Ovary (tissue), 9 donors: ENCODE results near the gene MYOG. TPM values are rescaled to one million over a fixed set of nuclear protein-coding genes. Genes with fewer than 3 reads are reported as not detected.

ENCODE experiments used
- DNase-seq, 5 donors: peaks; one replicate each; pipeline ENCODE4 v3.0.0-alpha.2; 2019 to 2020
- H3K27ac ChIP-seq, 2 donors: fragments of 200-600 bp; one replicate each; pipeline versions ENCODE4 v1.5.1 to v1.8.0; 2019 to 2022
- H3K27me3 ChIP-seq: fragments of 200-600 bp; one replicate; pipeline ENCODE4 v1.8.0; 2022
- H3K36me3 ChIP-seq: fragments of 200-600 bp; sonication (generic); one replicate; pipeline ENCODE4 v1.5.1; 2019
- H3K4me1 ChIP-seq: one replicate; pipeline ENCODE4 v1.8.1; 2013; ENCODE audit warnings: mild to moderate bottlenecking, moderate library complexity; ENCODE audit not compliant: insufficient read depth
- H3K4me3 ChIP-seq: fragments of 200-600 bp; sonication (generic); one replicate; pipeline ENCODE4 v1.5.1; 2017
- H3K9me3 ChIP-seq, 2 donors: fragments of 200-600 bp in 1 of 2; sonication (generic) in 1 of 2; one replicate each; pipeline versions ENCODE4 v1.5.1 to v1.8.1; 2013 to 2019; ENCODE audit warnings: mild to moderate bottlenecking in 1 of 2, moderate library complexity in 1 of 2
- CTCF ChIP-seq, 3 donors: fragments of 450-650 bp in 2 of 3; fragments of 200-600 bp in 1 of 3; IDR thresholded peaks; one replicate each; pipeline versions ENCODE4 v1.5.1 to v1.8.0; 2016 to 2022; ENCODE audit warnings: antibody characterized with exemption in 3 of 3, mild to moderate bottlenecking in 1 of 3
- EP300 ChIP-seq: sonication (generic); formaldehyde crosslinking; IDR thresholded peaks from one replicate; pipeline ENCODE4 v1.6.1; 2017; ENCODE audit warnings: antibody characterized with exemption
- POLR2A ChIP-seq: fragments of 450-650 bp; IDR thresholded peaks from one replicate; pipeline ENCODE4 v1.6.1; 2017; ENCODE audit warnings: antibody characterized with exemption, mild to moderate bottlenecking, moderate library complexity
- WGBS, 3 donors: extraction: QIAGEN DNeasy Blood & Tissue Kit in 1 of 3; methylation state at CpG; one replicate each; pipeline versions ENCODE4 v1.1.5 to v1.1.7; 2013 to 2017; 5-methylcytosine and 5-hydroxymethylcytosine counted together
- intact Hi-C, 4 donors: fragments of 100-400 bp; cut with DNase I; formaldehyde crosslinking; loops; one replicate each; pipeline versions ENCODE4 v1.11.0 to v1.15.1; 2022 to 2023
- polyA plus RNA-seq, 2 donors: library from polyadenylated mRNA; stranded (reverse); fragments of 200-250 nt in 1 of 2; fragments of 350-450 nt in 1 of 2; fragmentation: Illumina TruSeq in 1 of 2; extraction: RNeasy Lipid Tissue Mini Kit (QIAGEN cat#74804) in 1 of 2; gene quantifications; one replicate each; pipeline ENCODE4 v1.2.3, GENCODE V29; 2013 to 2014
- total RNA-seq, 7 donors: library from RNA; depleted of rRNA in 2 of 7; stranded (reverse); fragments of >200 nt in 2 of 7; fragmentation: NEBNext Ultra II Directional in 3 of 7; extraction: Animal tissue kit (Norgen Biotek cat#: 25700) in 3 of 7; gene quantifications; one replicate each; pipeline versions ENCODE4 v1.1.0 to v1.2.4, GENCODE V29; 2016 to 2023
- donor health status: DM: no; HTN: no; CAD: no; lungs with moderate emphysema.
- donor health status: DM: no; HTN: no; CAD: no.
- donor health status: Bipolar disorder and iron deficiency.
- donor health status: DM: yes; HTN: yes; CAD: no.
- donor health status: DM: no; HTN: no; CAD: no.
- donor health status: DM: yes; HTN: yes; CAD: no.

Gene MYOG
- total and polyA plus RNA-seq, 9 donors: not detected

GRCh38 chr1:203130358-203130985, 44.7 kb upstream of the MYOG start:
- DNase-seq: peak in 1 of 5 donors; percentile 18
- Histone ChIP-seq H3K27ac (no peak overlapping the region), H3K4me1 (peaks cover 5% of the 10 kb centered on the region), H3K27me3 (no peaks in the 10 kb centered on the region), H3K9me3 (no peaks in the 10 kb centered on the region), H3K36me3 (no peaks in the 10 kb centered on the region), H3K4me3 (no peak overlapping the region)
- WGBS, 3 donors: 83 to 88% (median 86%) methylated on average over 3 of the region's 3 CpGs
- no peak for TF ChIP-seq POLR2A
- intact Hi-C loops: no loop called here

GRCh38 chr1:203129501-203130231, 43.9 kb upstream of the MYOG start:
- Histone ChIP-seq H3K4me3 (no peak overlapping the region), H3K4me1 (peaks cover 5% of the 10 kb centered on the region), H3K36me3 (no peaks in the 10 kb centered on the region), H3K27ac (no peak overlapping the region), H3K27me3 (no peaks in the 10 kb centered on the region), H3K9me3 (no peaks in the 10 kb centered on the region)
- intact Hi-C loops: loop anchor here in 1 of 4 donors (5.0 kb wide), 1 partner anchor 88 kb away; no protein-coding TSS in a partner anchor
- no peak for TF ChIP-seq CTCF (IDR thresholded peaks at IDR 0.05)
- no peak for TF ChIP-seq EP300
- no peak for TF ChIP-seq POLR2A
- 48 to 55% (median 55%) methylated on average over 7 of the region's 7 CpGs for WGBS, 3 donors
- DNase-seq: peak in 2 of 5 donors; percentile 23 to 44

- no peaks in the 10 kb centered on the region for H3K9me3 ChIP-seq
- no peaks in the 10 kb centered on the region for H3K36me3 ChIP-seq
- peaks cover 7% of the 10 kb centered on the region for H3K4me1 ChIP-seq
- no peak overlapping the region for H3K27ac ChIP-seq
- intact Hi-C loops: loop anchor here in 1 of 4 donors (5.0 kb wide), 1 partner anchor 88 kb away; no protein-coding TSS in a partner anchor
- H3K4me3 ChIP-seq: no peak overlapping the region
- DNase-seq: peak in 1 of 5 donors; percentile 34
- no peak for TF ChIP-seq CTCF (IDR thresholded peaks at IDR 0.05)
- H3K27me3 ChIP-seq: no peaks in the 10 kb centered on the region
- WGBS, 3 donors: 89 to 91% (median 90%) methylated on average over 29 of the region's 29 CpGs
Observed at GRCh38 chr1:203128716-203129500, 43.1 kb upstream of the MYOG start.

GRCh38 chr1:203128431-203128715, 42.6 kb upstream of the MYOG start:
- no peaks in the 10 kb centered on the region for H3K9me3 ChIP-seq
- intact Hi-C loops: loop anchor here in 1 of 4 donors (5.0 kb wide), 1 partner anchor 89 kb away; no protein-coding TSS in a partner anchor
- peak overlapping the region; percentile 25 for H3K4me3 ChIP-seq
- no peaks in the 10 kb centered on the region for H3K36me3 ChIP-seq
- no peak overlapping the region for H3K27ac ChIP-seq
- DNase-seq: no peak
- peaks cover 8% of the 10 kb centered on the region for H3K4me1 ChIP-seq
- no peak for TF ChIP-seq EP300
- TF ChIP-seq CTCF (IDR thresholded peaks at IDR 0.05): no peak
- no peak for TF ChIP-seq POLR2A
- 7 to 29% (median 13%) methylated on average over 7 of the region's 7 CpGs for WGBS, 3 donors
- no peaks in the 10 kb centered on the region for H3K27me3 ChIP-seq
